PC-3 (cell line): Measurements from ENCODE around the gene ABHD1. TPM values are rescaled to one million over a fixed set of nuclear protein-coding genes. Genes with fewer than 3 reads are reported as not detected.

Experiments used
- ATAC-seq: fragments of 200-7000 bp; cut with Tn5 transposase; 2 replicates; pipeline ENCODE4 v1.9.1; 2020; ENCODE audit warnings: mild to moderate bottlenecking, moderate library complexity
- BruUV-seq: library from RNA; stranded (reverse); fragments of 400-500 nt; replicated peaks from 2 replicates; lab custom pipeline; 2021; lab: Mats Ljungman, UMichigan
- CTCF ChIA-PET: fragments of 300-600 bp; sonication (Branson Sonifier 250); formaldehyde crosslinking; loops from one replicate; lab custom pipeline; 2022; ENCODE audit warnings: antibody characterized with exemption; lab: Charles Lee
- POLR2A ChIA-PET: fragments of 300-600 bp; sonication (Branson Sonifier 250); formaldehyde crosslinking; loops from one replicate; lab custom pipeline; 2022; ENCODE audit warnings: antibody characterized with exemption; ENCODE audit not compliant: unreplicated experiment; lab: Charles Lee
- DNase-seq: peaks from one replicate; pipeline ENCODE4 v3.0.0-alpha.2; 2015
- H2AFZ ChIP-seq: fragments of 300-600 bp; sonication (generic); 2 replicates; pipeline ENCODE4 v1.6.0; 2016; ENCODE audit warnings: antibody characterized with exemption, low read length
- H3F3A ChIP-seq: fragments of 300-600 bp; sonication (generic); one replicate; pipeline ENCODE4 v1.6.0; 2017; ENCODE audit warnings: antibody characterized with exemption, low read length, control low read depth, mild to moderate bottlenecking; ENCODE audit not compliant: unreplicated experiment
- H3K27ac ChIP-seq: fragments of 300-600 bp; sonication (generic); 2 replicates; pipeline ENCODE4 v1.5.1; 2016; ENCODE audit warnings: mild to moderate bottlenecking, low read length
- H3K27me3 ChIP-seq: fragments of 300-600 bp; sonication (generic); 2 replicates; pipeline ENCODE4 v1.6.1; 2016; ENCODE audit warnings: low read length, mixed read lengths
- H3K36me3 ChIP-seq: fragments of 300-600 bp; sonication (generic); 2 replicates; pipeline ENCODE4 v1.6.1; 2016; ENCODE audit warnings: low read depth, mixed run types, low read length, mixed read lengths
- H3K4me1 ChIP-seq: fragments of 300-600 bp; sonication (generic); 2 replicates; pipeline ENCODE4 v1.5.1; 2016; ENCODE audit warnings: low read length; ENCODE audit not compliant: insufficient read depth
- H3K4me2 ChIP-seq: fragments of 300-600 bp; sonication (generic); 2 replicates; pipeline ENCODE4 v1.6.0; 2016; ENCODE audit warnings: low read length
- H3K4me3 ChIP-seq: fragments of 300-600 bp; sonication (generic); 2 replicates; pipeline ENCODE4 v1.5.1; 2016; ENCODE audit warnings: mild to moderate bottlenecking, low read length, mixed read lengths
- H3K79me2 ChIP-seq: fragments of 300-600 bp; sonication (generic); 2 replicates; pipeline ENCODE4 v1.6.1; 2017; ENCODE audit warnings: low read length, mixed read lengths
- H3K9ac ChIP-seq: fragments of 300-600 bp; sonication (generic); 2 replicates; pipeline ENCODE4 v1.6.0; 2016; ENCODE audit warnings: mild to moderate bottlenecking, low read length
- H3K9me2 ChIP-seq: fragments of 300-600 bp; sonication (generic); replicated peaks from 2 replicates; pipeline ENCODE4 v1.6.1; 2016; ENCODE audit warnings: mixed run types, low read length, mixed read lengths
- H3K9me3 ChIP-seq: fragments of 300-600 bp; sonication (generic); 2 replicates; pipeline ENCODE4 v1.6.1; 2016; ENCODE audit warnings: low read length, mixed read lengths
- H4K20me1 ChIP-seq: fragments of 300-600 bp; sonication (generic); 2 replicates; pipeline ENCODE4 v1.6.1; 2016; ENCODE audit warnings: low read length, mixed read lengths
- CTCF ChIP-seq: fragments of 300-600 bp; sonication (generic); conservative IDR thresholded peaks from 2 replicates; pipeline ENCODE4 v1.5.1; 2017; ENCODE audit warnings: antibody characterized with exemption, low read depth, mild to moderate bottlenecking, low read length
- EZH2 ChIP-seq: fragments of 300-600 bp; sonication (generic); IDR thresholded peaks from one replicate; pipeline ENCODE4 v1.6.1; 2017; ENCODE audit warnings: antibody characterized with exemption, mild to moderate bottlenecking, low read length; ENCODE audit not compliant: unreplicated experiment
- EZH2phosphoT487 ChIP-seq: fragments of 300-600 bp; sonication (generic); IDR thresholded peaks from 2 replicates; pipeline ENCODE4 v1.6.1; 2018; ENCODE audit warnings: mild to moderate bottlenecking, antibody characterized with exemption, low read length, borderline replicate concordance
- intact Hi-C: fragments of 100-400 bp; cut with micrococcal nuclease; formaldehyde crosslinking; loops from 2 replicates; pipeline ENCODE4 v1.9.0; 2023
- total RNA-seq: library from RNA; depleted of rRNA; stranded (reverse); fragments of >200 nt; gene quantifications from 2 replicates; pipeline ENCODE4 v1.2.3, GENCODE V29; 2014

The ABHD1 gene
- total RNA-seq, 1 experiment from 2014 or later: 0.36 TPM

- Histone ChIP-seq H3F3A (no peaks in the 10 kb centered on the region), H3K9me3 (no peaks in the 10 kb centered on the region), H4K20me1 (no peaks in the 10 kb centered on the region), H3K27me3 (no peaks in the 10 kb centered on the region), H3K4me3 (no peak overlapping the region), H3K4me2 (no peak overlapping the region), H3K27ac (no peak overlapping the region), H3K9ac (no peak overlapping the region), H3K4me1 (no peaks in the 10 kb centered on the region), H3K9me2 (no peaks in the 10 kb centered on the region), H3K79me2 (no peaks in the 10 kb centered on the region), H3K36me3 (no peaks in the 10 kb centered on the region), H2AFZ (no peak overlapping the region)
- ATAC-seq (no peak), DNase-seq (no peak)
- intact Hi-C loops: no loop called here
- POLR2A ChIA-PET: interaction anchor here (0.6 kb wide), 1 partner anchor 198 kb away, joined by 6 read pairs; no protein-coding TSS in a partner anchor
- TF ChIP-seq CTCF (no peak), EZH2phosphoT487 (no peak), EZH2 (no peak)
- CTCF ChIA-PET: interaction anchor here (1.2 kb wide), 1 partner anchor 204 kb away, joined by 4 read pairs; no protein-coding TSS in a partner anchor
- no TSS peak for BruUV-seq
Observed at GRCh38 chr2:27099334-27099955, 24.2 kb upstream of the ABHD1 start.

GRCh38 chr2:27100036-27100435 is 23.6 kb upstream of the ABHD1 start:
- H2AFZ ChIP-seq: no peak overlapping the region
- ChIA-PET POLR2A (no interaction called here), CTCF (no interaction called here)
- no peaks in the 10 kb centered on the region for H3K9me2 ChIP-seq
- H3K27me3 ChIP-seq: no peaks in the 10 kb centered on the region
- H3K9me3 ChIP-seq: no peaks in the 10 kb centered on the region
- H3K36me3 ChIP-seq: no peaks in the 10 kb centered on the region
- H3K4me2 ChIP-seq: no peak overlapping the region
- TF ChIP-seq EZH2phosphoT487: no peak
- TF ChIP-seq CTCF: no peak
- TF ChIP-seq EZH2: no peak
- H3K4me1 ChIP-seq: no peaks in the 10 kb centered on the region
- H3F3A ChIP-seq: no peaks in the 10 kb centered on the region
- no TSS peak for BruUV-seq
- no peak overlapping the region for H3K27ac ChIP-seq
- intact Hi-C loops: no loop called here
- no peaks in the 10 kb centered on the region for H3K79me2 ChIP-seq
- ATAC-seq (no peak), DNase-seq (no peak)
- no peak overlapping the region for H3K4me3 ChIP-seq
- no peak overlapping the region for H3K9ac ChIP-seq
- no peaks in the 10 kb centered on the region for H4K20me1 ChIP-seq

GRCh38 chr2:27102329-27102728 is 21.3 kb upstream of the ABHD1 start:
- H3K9me2 ChIP-seq: no peaks in the 10 kb centered on the region
- no TSS peak for BruUV-seq
- H2AFZ ChIP-seq: no peak overlapping the region
- H3K27me3 ChIP-seq: no peaks in the 10 kb centered on the region
- ATAC-seq (no peak), DNase-seq (no peak)
- TF ChIP-seq EZH2 (no peak), CTCF (no peak), EZH2phosphoT487 (no peak)
- intact Hi-C loops: no loop called here
- no peak overlapping the region for H3K4me3 ChIP-seq
- no peaks in the 10 kb centered on the region for H3F3A ChIP-seq
- H3K9ac ChIP-seq: no peak overlapping the region
- no peaks in the 10 kb centered on the region for H4K20me1 ChIP-seq
- H3K4me2 ChIP-seq: no peak overlapping the region
- no peaks in the 10 kb centered on the region for H3K36me3 ChIP-seq
- CTCF ChIA-PET: no interaction called here
- H3K27ac ChIP-seq: no peak overlapping the region
- H3K4me1 ChIP-seq: no peaks in the 10 kb centered on the region
- POLR2A ChIA-PET: no interaction called here
- no peaks in the 10 kb centered on the region for H3K9me3 ChIP-seq
- H3K79me2 ChIP-seq: no peaks in the 10 kb centered on the region
